ENCODE data around the gene PPARD.
"Not testable (repeated sequence)": the region's sequence is repeated elsewhere in the genome, so short reads cannot be mapped to it uniquely, and the experiment has no call there.

Gene PPARD

DNA sequence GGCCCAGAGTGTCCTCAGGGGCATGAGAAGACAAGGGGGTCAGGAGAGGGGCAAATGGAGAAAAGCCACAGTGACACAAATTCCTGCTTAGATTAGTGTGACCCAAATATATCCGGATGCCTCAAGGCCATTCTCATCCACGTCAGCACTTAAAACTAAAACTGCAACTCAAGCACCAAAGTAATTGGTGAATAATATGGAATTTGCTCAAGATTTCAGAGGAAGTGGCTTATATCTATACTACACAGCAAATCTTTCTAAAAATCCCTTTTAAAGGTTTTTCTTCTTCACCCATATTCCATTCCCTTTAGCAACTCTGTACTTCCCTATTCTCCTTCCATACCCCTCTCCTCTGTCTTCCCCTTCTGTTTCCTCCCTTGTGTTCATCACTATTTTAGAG is 29.6 kb upstream of the PPARD start:
- DNase-seq, result no peak

DNA sequence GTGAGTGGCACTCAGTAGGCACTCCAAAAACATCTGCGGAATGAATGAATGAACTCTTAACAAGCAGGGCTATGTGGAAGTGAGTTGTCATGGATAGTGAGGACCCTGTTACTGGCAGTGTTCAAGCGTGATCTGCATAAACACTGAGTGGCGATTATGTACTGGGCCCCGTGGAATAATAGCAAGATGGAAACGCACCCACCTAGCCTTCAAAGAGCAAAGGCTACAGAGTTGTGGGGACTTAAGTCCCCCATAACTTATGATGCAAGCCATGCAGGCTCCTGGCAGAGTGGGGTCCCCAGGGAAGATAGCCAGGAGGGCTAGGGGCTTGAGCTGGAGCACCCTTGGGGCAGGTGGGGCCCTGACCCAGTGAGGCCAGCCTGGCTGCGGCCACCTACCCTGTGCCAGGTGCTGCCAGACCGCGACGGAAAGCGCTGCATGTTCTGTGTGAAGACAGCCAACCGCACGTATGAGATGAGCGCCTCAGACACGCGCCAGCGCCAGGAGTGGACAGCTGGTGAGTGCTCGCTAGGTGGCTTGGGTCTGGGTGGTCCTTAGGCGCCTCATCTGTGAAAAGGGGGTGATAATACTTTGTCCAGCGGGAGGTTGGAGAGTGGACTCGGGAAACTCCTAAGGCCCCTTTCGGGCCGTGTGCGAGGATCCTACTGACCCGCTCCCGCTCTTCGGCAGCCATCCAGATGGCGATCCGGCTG is 24.7 kb upstream of the PPARD start:
- no peak for DNase-seq

DNA sequence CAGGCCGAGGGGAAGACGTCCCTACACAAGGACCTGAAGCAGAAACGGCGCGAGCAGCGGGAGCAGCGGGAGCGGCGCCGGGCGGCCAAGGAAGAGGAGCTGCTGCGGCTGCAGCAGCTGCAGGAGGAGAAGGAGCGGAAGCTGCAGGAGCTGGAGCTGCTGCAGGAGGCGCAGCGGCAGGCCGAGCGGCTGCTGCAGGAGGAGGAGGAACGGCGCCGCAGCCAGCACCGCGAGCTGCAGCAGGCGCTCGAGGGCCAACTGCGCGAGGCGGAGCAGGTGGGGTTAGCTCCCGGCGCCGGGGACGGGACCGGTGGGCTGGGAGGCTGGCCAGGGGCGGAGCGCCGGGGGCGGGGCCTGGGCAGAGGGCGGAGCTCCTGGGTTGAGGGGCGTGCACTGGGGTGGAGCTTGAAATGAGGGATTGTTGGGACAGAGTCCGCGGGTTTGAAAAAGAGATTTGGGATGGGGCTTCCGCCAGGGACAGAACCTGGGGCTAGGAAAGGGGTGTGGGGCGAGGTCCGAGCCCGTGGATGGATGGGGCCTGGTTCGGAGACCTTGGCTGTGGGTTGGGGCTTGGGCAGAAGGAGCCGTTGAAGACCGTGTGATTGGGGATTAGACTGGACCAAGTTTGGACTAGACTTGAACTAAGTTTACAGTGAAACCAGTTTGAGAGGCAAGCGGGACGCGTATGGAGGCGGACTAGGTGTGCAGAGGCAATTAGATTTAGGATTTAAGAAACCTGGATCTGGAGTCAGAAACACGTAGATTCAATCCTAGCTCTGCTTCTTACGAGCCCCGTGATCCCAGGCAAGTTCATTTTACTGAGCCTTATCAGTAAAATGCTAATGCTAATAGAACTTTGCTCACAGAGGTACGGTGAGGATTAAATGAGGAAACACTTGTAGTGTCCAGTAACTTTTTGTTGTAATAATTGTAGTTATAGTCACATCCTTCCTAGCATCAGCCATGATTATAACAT is 23.9 kb upstream of the PPARD start:
- DNase-seq, result no peak

DNA sequence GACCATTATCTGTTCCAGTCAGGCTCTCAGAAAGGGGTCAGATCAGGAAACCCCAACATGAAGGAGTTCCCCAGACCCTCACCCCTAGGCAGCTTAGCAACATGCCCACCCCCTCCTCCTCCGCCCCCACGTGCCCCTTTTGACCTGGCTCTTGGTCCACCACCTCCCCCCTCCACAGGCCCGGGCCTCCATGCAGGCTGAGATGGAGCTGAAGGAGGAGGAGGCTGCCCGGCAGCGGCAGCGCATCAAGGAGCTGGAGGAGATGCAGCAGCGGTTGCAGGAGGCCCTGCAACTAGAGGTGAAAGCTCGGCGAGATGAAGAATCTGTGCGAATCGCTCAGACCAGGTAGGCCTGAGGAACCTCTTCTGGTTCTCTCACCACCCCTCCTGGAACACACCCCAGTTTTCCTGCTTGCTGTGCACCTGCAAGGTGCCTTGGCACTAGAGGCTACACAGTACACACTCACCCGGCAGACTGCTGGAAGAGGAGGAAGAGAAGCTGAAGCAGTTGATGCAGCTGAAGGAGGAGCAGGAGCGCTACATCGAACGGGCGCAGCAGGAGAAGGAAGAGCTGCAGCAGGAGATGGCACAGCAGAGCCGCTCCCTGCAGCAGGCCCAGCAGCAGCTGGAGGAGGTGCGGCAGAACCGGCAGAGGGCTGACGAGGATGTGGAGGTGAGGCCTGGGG is 22.9 kb upstream of the PPARD start:
- no peak for DNase-seq

DNA sequence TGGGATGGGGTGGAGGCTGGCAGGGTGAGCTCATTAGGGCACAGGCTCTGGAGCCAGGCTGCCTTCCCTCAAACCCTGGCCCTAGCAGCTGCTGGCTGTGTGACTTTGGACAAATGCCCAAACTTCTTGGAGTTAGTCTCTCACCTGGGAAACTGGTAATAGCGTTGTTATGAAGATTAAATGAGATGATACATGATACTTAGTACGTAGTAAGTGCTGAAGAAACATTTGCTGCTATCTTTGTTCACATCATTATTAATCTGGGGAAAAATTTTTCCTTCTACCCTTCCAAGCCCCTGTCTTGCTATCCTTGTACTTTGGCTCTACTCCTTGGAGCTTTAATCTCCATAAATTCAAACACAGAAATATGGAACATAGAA is 22.3 kb upstream of the PPARD start:
- no peak for DNase-seq

DNA sequence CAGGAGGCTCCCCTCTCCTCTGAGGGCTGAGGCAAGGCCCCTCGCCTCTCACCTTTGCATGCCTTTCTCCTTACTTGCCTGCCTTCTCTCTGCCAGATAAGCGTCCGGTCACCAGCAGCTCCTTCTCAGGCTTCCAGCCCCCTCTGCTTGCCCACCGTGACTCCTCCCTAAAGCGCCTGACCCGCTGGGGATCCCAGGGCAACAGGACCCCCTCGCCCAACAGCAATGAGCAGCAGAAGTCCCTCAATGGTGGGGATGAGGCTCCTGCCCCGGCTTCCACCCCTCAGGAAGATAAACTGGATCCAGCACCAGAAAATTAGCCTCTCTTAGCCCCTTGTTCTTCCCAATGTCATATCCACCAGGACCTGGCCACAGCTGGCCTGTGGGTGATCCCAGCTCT is 21.3 kb upstream of the PPARD start:
- DNase-seq, result no peak

DNA sequence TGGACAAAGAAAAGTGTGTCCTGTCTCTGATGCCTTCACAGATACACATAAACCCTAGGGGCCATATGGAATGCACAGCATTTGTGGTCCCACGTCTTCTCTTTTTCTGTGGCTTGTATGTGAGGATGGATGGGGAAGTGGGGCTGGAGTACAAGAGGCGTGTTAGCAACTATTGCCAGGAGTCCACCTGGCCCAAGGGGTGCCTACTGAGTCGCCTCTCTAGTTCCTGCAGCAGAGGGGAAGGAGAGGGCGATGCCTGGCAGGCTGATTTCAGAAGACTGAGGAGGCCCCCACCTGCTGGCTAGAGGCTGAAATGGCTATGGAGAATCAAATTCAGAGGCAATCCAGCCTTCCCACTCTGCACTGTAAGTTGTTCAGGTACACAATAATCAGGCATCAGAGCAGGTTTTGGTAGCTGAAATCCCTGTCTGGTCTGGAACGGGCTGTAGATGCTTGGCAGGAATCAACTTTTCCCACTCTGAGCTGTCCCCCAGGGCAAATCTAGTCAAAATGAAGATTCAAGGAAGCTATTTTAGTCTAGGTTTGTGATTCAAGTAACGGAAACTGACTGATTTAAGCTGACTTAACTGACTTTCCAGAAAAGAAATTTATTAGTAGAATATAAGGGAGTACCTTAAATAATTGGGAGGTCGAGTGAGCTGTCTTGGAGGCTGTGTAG is 14.9 kb upstream of the PPARD start:
- peak; percentile 73 to 82 for DNase-seq

DNA sequence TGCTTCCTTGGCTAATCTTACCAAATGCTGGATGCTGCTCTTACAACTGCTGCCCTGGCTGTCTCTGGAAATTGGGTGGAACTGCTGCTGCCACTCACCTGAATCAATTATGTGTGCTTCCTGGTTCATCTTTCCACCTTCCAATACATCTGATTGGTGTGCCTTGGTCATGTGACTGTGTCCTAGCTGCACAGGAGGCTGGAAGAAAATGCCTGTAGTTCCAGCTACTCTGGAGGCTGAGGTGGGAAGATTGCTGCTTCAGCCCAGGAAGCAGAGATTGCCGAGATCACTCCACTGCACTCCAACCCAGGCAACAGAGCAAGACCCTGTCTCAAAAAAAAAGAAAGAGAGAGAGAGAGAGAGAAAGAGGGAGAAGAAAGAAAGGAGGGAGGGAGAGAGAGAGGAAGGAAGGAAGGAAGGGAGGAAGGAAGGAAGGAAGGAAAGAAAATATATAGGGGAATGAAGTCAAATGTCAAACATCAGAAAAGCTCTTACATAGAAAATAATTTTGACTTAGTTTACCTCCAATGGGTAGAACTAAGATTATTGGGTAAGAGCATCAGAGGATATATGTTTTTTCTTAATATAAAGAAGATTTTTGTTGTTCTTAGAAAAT is 14.1 kb upstream of the PPARD start:
- no peak for DNase-seq

DNA sequence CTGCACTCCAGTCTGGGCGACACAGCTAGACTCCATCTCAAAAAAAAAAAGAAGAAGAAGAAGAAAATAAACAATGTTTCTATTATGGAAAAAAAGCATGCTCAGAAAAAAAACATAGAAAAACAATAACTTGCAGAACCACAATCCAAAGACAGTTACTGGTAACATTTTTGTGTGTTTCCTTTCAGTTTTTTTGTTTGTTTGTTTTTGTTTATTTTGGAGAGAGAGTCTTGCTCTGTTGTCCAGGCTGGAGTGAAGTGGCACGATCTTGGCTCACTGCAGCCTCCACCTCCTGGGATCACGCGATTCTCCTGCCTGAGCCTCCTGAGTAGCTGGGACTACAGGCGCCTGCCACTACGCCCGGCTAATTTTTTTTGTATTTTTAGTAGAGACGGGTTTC is 13.4 kb upstream of the PPARD start:
- DNase-seq, result not testable (repeated sequence)

DNA sequence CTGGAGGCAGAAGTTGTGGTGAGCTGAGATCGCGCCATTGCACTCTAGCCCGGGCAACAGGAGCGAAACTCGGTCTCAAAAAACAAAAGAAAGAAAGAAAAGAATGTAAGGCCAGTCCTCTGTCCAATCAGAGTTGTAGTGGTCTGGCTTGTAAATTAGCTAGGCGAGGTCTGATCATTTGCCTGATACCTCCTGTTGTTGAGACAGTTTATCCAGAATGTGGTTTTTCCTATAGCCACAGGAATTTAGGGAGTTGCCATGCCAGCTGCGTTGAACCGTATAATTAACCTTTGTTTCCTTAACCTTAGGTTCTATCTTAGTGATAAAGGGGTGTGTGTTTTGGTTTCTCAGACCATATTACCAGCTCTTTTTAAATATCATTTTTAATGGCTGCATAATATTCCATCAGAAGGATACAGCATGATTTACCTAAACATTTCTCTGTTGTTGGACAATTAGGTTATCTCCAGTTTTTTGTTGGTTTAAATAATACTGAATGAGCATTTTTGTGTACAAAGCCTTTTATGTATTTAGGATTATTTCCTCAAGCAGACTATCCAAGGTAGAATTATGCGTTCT is 11.7 kb upstream of the PPARD start:
- no peak for DNase-seq

DNA sequence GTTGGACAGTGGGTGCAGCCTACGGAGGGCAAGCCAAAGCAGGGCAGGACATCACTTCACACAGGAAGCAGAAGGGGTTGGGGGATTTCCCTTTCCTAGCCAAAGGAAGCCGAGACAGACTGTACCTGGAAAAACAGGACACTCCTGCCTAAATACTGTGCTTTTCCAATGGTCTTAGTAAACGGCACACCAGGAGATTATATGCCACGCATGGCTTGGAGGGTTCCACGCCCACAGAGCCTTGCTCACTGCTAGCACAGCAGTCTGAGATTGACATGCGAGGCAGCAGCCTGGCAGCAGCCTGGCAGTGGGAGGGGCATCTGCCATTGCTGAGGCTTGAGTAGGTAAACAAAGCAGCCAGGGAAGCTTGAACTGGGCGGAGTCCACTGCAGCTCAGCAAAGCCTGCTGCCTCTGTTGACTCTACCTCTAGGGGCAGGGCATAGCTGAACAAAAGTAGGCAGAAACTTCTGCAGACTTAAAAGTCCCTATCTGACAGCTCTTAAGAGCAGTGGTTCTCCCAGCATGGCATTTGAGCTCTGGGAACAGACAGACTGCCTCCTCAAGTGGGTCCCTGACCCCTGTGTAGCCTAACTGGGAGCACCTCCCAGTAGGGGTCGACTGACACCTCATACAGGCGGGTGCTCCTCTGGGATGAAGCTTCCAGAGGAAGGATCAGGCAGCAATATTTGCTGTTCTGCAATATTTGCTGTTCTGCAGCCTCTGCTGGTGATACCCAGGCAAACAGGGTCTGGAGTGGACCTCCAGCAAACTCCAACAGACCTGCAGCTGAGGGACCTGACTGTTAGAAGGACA is 10.1 kb upstream of the PPARD start:
- peak; percentile 49 to 65 for DNase-seq

DNA sequence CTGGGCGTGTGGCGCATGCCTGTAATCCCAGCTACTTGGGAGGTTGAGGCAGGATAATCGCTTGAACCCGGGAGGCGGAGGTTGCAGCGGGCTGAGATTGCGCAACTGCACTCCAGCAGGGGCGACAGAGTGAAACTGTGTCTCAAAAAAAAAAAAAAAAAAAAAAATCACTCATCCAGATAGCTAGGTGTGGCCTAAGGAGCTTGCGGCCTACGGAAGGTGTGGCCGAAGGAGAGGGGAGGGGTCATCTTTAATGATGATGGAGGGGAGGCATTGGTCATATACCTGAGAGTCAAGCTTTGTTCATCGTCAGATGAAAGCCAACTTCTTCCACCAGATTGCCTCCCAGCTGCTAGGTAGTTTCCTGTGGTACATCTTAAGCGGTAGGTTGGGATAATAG is 801 bp upstream of the PPARD start:
- no peak for DNase-seq

DNA sequence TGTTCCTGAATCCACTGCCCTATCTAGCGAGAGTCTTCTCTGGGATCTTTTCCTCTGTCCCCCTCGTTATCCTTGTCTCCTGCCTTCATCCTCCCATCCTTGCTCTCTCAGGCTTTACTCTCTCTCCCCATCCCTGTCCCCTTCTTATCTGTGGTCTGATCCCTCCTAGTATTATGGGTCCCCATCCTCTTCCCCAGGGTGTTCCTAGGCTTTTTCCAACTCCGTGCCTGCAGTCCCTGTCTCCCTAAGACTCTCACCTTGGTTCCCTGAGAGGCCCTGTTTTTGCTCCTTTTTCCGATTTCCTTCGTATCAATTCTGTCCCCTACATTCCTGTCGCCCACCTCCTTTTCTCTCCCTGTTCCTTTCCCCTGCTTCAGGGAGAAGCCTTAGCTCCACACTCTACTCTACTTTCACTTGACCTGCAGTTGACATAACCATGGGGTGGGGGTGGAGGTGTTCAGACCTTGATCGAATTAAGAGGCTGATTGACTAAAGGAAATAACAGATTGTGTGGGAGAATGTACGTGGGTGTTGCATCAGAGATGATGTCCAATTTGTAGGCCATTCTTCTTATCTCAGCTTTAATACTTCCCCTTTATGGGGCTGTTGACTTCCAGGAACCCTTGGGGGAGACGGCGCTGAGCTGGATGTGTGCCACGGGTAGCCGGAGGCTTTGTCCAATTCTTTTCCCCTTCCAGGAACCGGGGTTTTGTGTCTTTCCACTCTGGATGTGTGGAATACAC is 905 bp downstream of the PPARD start:
- DNase-seq, result no peak

DNA sequence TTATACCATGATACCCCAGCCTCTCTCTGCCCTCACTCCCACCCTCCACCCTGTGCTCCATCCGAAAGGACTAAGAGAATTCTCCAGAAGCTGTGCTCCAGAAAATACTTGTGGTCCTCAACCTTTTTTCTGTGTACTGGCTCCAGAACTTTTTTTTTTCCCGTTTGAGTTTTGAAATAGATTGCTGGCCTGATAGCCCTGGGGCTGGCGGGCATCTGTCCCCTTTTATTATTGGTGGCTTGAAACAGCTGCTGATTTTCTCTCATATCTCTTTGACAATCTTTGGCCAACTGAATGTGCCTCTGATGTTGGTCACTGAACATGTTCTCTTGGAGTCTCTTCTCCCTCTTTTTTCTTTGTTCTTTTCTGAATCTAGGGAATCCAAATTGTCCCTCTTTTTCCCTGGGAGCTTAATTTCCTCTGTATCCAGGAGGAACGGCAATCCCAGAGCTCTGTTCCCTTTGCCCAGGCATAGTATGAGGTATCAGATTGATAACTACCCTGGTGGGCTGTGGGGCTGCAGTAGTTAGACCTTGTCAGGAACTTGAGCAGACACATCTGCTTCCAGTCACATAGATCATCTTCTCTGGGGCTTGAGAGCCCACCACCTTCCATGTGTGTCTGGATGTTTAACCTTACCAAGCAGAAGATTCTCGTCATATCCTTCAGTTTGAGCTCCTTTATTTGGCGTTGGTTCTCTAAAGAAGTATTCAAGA is 1.6 kb downstream of the PPARD start:
- DNase-seq, result no peak

DNA sequence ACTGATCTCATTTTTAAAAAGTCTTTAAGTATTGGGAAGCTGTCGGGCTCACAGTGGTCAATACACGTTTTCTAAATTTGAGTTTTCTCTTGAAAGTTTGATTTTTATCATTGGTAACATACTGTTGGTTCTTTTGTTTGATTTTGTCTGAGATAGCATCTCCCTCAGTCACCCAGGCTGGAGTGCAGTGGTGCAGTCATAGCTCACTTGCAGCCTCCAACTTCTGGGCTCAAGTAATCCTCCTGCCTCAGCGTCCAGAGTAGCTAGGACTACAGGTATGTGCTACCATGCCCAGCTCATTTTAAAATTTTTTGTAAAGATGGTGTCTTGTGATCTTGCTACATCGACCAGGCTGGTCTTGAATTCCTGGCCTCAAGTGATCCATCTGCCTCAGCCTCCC is 9.1 kb downstream of the PPARD start:
- no peak for DNase-seq

DNA sequence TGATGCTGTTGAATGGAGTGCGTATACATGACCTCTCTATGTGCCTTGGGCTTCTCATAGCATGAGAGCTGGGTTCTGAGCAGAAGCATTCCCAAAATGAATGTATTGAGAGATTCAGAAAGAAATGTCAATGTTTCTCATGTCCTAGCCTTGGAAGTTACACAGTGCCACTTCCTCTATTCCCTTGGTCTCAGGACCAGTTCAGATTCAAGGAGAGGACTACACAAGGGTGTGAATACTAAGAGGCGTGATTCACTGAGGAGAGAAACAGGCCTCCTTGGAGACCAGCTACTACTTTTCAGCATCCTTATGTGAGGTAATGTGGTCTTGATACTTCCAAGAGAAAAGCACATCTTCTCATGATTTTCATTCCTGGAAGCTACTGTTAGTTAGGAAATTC is 10.4 kb downstream of the PPARD start:
- DNase-seq, result no peak

DNA sequence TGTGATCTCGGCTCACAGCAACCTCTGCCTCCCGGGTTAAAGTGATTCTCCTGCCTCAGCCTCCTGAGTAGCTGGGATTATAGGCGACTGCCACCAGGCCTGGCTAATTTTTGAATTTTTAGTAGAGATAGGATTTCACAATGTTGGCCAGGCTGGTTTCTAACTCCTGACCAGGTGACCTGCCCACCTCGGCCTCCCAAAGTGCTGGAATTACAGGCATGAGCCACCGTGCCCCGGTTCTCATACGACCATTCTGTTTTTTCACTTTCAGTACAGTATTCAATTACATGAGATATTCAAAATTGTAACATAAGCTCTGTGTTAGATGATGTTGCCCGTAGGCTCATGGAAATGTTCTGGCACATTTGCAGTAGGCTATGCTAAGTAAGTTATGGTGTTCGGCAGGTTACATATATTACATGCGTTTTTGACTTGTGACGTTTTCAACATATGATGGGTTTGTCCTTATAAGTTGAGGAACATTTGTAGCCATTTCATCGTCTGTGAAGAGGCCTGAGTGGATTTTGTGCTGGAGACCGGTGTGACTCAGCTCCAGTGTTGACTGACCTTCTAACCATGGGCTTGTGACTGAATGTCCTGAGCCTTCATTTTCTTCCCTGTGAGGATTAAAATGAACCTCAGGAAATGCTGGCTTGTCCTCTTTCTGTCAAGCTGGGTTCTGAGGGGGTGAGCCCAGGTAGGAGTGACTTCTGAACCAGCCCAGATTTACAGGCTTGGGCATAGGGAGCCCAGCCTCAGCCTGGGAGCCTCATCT is 12.2 kb downstream of the PPARD start:
- DNase-seq, result no peak

DNA sequence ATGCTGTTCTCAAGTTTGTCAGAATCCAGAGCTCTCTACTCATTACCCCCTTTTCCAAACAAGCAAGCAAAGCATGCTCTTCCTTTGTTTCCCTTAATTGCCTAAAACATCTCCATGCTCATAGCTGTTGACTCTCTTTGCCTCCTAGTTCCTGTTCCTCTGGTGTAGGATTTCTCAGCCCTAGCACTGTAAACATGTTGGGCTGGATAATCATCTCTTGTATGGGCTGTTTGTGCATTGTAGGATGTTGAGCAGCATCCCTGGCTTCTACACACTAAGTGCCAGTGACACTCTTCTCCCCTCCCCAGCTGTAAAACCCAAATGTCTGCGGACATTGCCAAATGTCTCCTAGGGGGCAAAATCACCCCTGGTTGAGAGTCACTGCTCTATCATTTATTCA is 14.0 kb downstream of the PPARD start:
- no peak for DNase-seq

DNA sequence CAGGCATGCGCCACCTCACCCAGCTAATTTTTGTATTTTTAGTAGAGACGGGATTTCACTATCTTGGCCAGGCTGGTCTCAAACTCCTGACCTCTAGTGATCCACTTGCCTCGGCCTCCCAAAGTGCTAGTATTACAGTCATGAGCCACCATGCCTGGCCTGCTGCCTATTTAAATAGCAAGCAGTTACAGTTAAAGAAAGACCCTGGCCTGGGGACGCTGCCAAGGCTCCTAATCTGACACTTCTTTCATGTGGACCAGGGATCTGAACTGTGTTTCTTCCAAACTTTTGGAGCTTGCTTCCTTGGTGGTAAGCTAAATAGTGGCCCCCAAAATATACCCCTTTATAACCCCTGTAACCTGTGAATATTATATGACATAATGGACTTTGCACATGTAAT is 15.3 kb downstream of the PPARD start:
- DNase-seq, result no peak

Measured in activated CD4-positive, alpha-beta T cell treated with anti-CD3 and anti-CD28 coated beads, Interleukin-2, amount 50 U/mL, for 48 hours (primary cell).